ENCODE data around the gene GPC6. TPM values are rescaled to one million over a fixed set of nuclear protein-coding genes. Genes with fewer than 3 reads are reported as not detected.

GPC6 gene
- polyA plus RNA-seq, 1 of the 3 experiments (the other 2 are of a cell fraction): 6.7 TPM

DNA sequence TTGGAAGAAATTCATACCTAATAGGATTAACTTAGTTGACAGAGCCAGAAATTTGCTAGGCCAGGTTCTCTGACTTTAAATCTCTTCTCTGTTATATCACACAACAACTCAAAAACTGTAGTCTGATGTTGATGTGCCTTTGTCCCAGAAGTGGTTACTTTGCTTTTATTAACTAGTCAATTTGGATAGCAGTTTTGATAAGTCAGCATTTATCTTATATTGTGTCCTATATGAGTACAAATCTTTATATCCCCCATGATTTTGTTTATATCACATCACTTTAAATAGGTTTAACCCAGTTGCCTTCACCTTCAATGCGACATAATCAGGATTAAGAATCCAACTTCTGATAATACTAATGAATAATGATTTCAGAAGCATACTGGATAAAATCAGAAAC is 459.3 kb downstream of the GPC6 start (continued):
- no peak for TF ChIP-seq EP300 (IDR thresholded peaks at IDR 0.05; ENCODE audit: borderline replicate concordance in 1 of 2, low read depth in 1 of 2, low read length in 1 of 2)
- TF ChIP-seq FOSL2 (IDR thresholded peaks at IDR 0.05; ENCODE audit: borderline replicate concordance, low read depth): no peak
- TF ChIP-seq GATA2 (CRISPR knock-in tag; IDR thresholded peaks at IDR 0.05): no peak
- TF ChIP-seq RAD21 (IDR thresholded peaks at IDR 0.05; ENCODE audit: low read length): no peak
- TF ChIP-seq ELF1 (IDR thresholded peaks at IDR 0.05): no peak
- no peak for TF ChIP-seq FOXJ3 (CRISPR knock-in tag; IDR thresholded peaks at IDR 0.05)
- TF ChIP-seq MXI1 (IDR thresholded peaks at IDR 0.05; ENCODE audit: low read depth, low read length): no peak
- TF ChIP-seq, protein P1, sequence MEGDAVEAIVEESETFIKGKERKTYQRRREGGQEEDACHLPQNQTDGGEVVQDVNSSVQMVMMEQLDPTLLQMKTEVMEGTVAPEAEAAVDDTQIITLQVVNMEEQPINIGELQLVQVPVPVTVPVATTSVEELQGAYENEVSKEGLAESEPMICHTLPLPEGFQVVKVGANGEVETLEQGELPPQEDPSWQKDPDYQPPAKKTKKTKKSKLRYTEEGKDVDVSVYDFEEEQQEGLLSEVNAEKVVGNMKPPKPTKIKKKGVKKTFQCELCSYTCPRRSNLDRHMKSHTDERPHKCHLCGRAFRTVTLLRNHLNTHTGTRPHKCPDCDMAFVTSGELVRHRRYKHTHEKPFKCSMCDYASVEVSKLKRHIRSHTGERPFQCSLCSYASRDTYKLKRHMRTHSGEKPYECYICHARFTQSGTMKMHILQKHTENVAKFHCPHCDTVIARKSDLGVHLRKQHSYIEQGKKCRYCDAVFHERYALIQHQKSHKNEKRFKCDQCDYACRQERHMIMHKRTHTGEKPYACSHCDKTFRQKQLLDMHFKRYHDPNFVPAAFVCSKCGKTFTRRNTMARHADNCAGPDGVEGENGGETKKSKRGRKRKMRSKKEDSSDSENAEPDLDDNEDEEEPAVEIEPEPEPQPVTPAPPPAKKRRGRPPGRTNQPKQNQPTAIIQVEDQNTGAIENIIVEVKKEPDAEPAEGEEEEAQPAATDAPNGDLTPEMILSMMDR (IDR thresholded peaks at IDR 0.05): no peak

DNA sequence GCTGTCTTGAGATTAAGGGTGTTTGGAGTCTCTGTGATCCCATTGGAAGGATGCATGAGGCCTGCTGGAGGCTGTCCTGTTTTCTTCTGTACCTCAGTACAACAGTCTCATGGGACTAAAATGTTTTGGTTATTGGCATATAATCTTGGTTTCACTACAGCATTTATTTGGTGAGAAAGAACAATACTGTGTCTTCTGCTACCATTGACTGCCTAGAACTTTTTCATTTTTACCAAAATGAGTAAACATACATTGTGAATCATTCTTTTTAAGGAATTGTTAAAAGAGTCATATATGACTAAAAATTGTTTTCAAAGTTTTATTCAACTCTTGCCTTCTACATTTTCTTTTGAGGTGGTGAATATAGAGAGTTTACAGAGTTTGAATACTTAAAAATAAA is 459.8 kb downstream of the GPC6 start:
- Histone ChIP-seq H3K79me2 (ENCODE audit: insufficient read depth) (no peaks in the 10 kb centered on the region), H3K9me2 (no peaks in the 10 kb centered on the region; the same call in 1 of the 2 replicates), H3K4me2 (no peak overlapping the region), H3K4me1 (ENCODE audit: control insufficient read depth in 1 of 2, insufficient read depth in 2 of 2, low read depth in 1 of 2, low read length in 1 of 2) (peaks cover 0 to 2% of the 10 kb centered on the region in 2 experiments; a peak in 2 of 4 replicates), H3K9me3 (no peaks in the 10 kb centered on the region), H3K27me3 (ENCODE audit: insufficient read depth) (no peaks in the 10 kb centered on the region), H4K20me1 (ENCODE audit: insufficient read depth) (no peaks in the 10 kb centered on the region), H3K27ac (ENCODE audit: low read depth in 2 of 2, low read length in 1 of 2) (no peak overlapping the region), H3F3A (replicated peaks; ENCODE audit: insufficient read depth) (no peaks in the 10 kb centered on the region), H3K4me3 (ENCODE audit: low read depth in 2 of 2, low read length in 1 of 2) (no peak overlapping the region), H2AFZ (ENCODE audit: low read depth) (no peak overlapping the region), H3K36me3 (replicated peaks in 1 of 2; ENCODE audit: control insufficient read depth in 1 of 2, insufficient read depth in 2 of 2, low read length in 1 of 2) (no peaks in the 10 kb centered on the region), H3K9ac (no peak overlapping the region)
- DNase-seq: no peak
- CTCF ChIA-PET: no interaction called here
- TF ChIP-seq CHD2 (IDR thresholded peaks at IDR 0.05; ENCODE audit: low read length, partially characterized antibody) (no peak), SMC3 (IDR thresholded peaks at IDR 0.05; ENCODE audit: low read depth, low read length) (no peak), GATA2 (CRISPR knock-in tag; IDR thresholded peaks at IDR 0.05) (no peak), FOXJ3 (CRISPR knock-in tag; IDR thresholded peaks at IDR 0.05) (no peak), NRF1 (IDR thresholded peaks at IDR 0.05; ENCODE audit: low read depth, low read length) (no peak), RXRA (IDR thresholded peaks at IDR 0.05; ENCODE audit: borderline replicate concordance, low read depth) (no peak), GABPA (IDR thresholded peaks at IDR 0.05; ENCODE audit: low read depth) (no peak), TAF1 (IDR thresholded peaks at IDR 0.05; ENCODE audit: borderline replicate concordance, low read depth, low read length) (no peak), RAD21 (IDR thresholded peaks at IDR 0.05; ENCODE audit: low read length) (no peak), EZH2phosphoT487 (IDR thresholded peaks at IDR 0.05; ENCODE audit: borderline replicate concordance, low read depth) (no peak), EP300 (IDR thresholded peaks at IDR 0.05; ENCODE audit: borderline replicate concordance in 1 of 2, low read depth in 1 of 2, low read length in 1 of 2) (no peak)
- TF ChIP-seq, protein P2, sequence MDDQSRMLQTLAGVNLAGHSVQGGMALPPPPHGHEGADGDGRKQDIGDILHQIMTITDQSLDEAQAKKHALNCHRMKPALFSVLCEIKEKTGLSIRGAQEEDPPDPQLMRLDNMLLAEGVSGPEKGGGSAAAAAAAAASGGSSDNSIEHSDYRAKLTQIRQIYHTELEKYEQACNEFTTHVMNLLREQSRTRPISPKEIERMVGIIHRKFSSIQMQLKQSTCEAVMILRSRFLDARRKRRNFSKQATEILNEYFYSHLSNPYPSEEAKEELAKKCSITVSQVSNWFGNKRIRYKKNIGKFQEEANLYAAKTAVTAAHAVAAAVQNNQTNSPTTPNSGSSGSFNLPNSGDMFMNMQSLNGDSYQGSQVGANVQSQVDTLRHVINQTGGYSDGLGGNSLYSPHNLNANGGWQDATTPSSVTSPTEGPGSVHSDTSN (IDR thresholded peaks at IDR 0.05): no peak
- TF ChIP-seq, protein P3, sequence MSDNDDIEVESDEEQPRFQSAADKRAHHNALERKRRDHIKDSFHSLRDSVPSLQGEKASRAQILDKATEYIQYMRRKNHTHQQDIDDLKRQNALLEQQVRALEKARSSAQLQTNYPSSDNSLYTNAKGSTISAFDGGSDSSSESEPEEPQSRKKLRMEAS (IDR thresholded peaks at IDR 0.05; ENCODE audit: low read depth): no peak
- TF ChIP-seq, protein P4, sequence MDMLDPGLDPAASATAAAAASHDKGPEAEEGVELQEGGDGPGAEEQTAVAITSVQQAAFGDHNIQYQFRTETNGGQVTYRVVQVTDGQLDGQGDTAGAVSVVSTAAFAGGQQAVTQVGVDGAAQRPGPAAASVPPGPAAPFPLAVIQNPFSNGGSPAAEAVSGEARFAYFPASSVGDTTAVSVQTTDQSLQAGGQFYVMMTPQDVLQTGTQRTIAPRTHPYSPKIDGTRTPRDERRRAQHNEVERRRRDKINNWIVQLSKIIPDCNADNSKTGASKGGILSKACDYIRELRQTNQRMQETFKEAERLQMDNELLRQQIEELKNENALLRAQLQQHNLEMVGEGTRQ (IDR thresholded peaks at IDR 0.05; ENCODE audit: borderline replicate concordance, low read depth, low read length): no peak
- TF ChIP-seq, protein P5, sequence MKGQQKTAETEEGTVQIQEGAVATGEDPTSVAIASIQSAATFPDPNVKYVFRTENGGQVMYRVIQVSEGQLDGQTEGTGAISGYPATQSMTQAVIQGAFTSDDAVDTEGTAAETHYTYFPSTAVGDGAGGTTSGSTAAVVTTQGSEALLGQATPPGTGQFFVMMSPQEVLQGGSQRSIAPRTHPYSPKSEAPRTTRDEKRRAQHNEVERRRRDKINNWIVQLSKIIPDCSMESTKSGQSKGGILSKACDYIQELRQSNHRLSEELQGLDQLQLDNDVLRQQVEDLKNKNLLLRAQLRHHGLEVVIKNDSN (IDR thresholded peaks at IDR 0.05; ENCODE audit: borderline replicate concordance, low read depth): no peak
- POLR2A ChIA-PET: no interaction called here
